ENCODE measurements around the gene TMEM169.
A peak's percentile ranks its signal among the peaks of the same experiment; 100 is the strongest.
"Not testable (repeated sequence)": the region's sequence is repeated elsewhere in the genome, so short reads cannot be mapped to it uniquely, and the experiment has no call there.

TMEM169 gene

GRCh38 chr2:216078776-216079175 is 2.9 kb upstream of the TMEM169 start:
- DNase-seq (ENCODE audit: low read depth), result peak; percentile 24
- H3K4me3 ChIP-seq (ENCODE audit: low read depth, low read length), result no peak overlapping the region
- TF ChIP-seq CTCF (IDR thresholded peaks at IDR 0.05; ENCODE audit: low read depth, low read length) (no peak), MYC (IDR thresholded peaks at IDR 0.05; ENCODE audit: low read depth, low read length) (no peak), MAX (IDR thresholded peaks at IDR 0.05; ENCODE audit: low read depth, low read length) (no peak), POLR2A (IDR thresholded peaks at IDR 0.05; ENCODE audit: extremely low read depth, insufficient read length) (no peak)

GRCh38 chr2:216080048-216080447 is 1.7 kb upstream of the TMEM169 start:
- not testable (repeated sequence) for DNase-seq (ENCODE audit: low read depth); H3K4me3 ChIP-seq (ENCODE audit: low read depth, low read length)

DNA sequence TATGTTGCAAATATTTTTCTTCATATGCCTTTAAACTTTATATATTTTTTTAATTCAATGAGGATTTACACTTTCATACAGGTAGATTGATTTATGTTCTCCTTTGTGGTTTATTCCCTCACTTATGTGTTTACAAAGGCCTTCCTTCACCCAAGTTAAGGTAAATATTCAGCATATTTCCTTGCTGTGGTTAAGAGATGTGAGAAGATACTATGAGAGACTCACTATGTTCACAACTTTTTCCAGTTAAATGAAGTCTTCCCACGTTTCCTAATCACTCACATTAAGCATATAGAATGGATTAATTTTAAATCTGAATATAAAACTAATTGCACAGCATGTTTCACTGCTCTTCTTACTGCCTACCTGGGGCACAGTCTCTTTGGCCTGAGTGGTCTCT is 707 bp upstream of the TMEM169 start:
- H3K4me3 ChIP-seq (ENCODE audit: low read depth, low read length), result peak overlapping the region; percentile 56
- TF ChIP-seq POLR2A (IDR thresholded peaks at IDR 0.05; ENCODE audit: extremely low read depth, insufficient read length) (no peak), CTCF (IDR thresholded peaks at IDR 0.05; ENCODE audit: low read depth, low read length) (no peak), MAX (IDR thresholded peaks at IDR 0.05; ENCODE audit: low read depth, low read length) (no peak), MYC (IDR thresholded peaks at IDR 0.05; ENCODE audit: low read depth, low read length) (no peak)
- DNase-seq (ENCODE audit: low read depth), result no peak

DNA sequence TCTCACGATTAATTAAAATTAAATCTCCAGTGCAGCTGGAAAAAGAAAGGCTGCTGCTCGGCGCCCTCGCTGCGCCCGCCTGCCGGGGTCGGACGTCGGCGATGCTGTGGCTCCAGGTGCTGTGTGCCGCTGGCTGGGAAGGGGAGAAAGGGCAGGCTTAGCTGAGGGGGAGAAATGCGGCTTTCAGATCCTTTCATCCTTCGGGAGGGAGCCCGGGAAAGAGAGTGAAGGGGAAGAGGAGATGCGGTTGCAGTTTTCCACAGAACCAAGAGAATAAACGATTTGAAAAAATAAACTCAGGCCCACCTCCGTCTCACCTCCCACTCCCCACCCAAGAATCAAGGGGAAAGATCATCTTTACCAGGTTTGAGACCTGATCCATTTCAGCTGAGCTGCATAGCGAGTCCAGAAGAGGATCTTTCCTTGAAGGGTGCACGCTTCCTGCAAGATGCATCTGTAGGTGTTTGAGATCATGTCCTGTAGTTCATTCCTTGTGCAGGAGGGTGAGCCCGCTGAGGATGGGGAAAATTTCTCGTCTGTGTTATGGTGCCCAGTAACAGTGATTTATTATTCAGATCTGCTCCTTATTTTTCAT is 495 bp downstream of the TMEM169 start:
- TF ChIP-seq CTCF (IDR thresholded peaks at IDR 0.05; ENCODE audit: low read depth, low read length), result no peak
- TF ChIP-seq MAX (IDR thresholded peaks at IDR 0.05; ENCODE audit: low read depth, low read length), result no peak
- no peak for TF ChIP-seq MYC (IDR thresholded peaks at IDR 0.05; ENCODE audit: low read depth, low read length)
- no peak for TF ChIP-seq POLR2A (IDR thresholded peaks at IDR 0.05; ENCODE audit: extremely low read depth, insufficient read length)
- H3K4me3 ChIP-seq (ENCODE audit: low read depth, low read length), result peak overlapping the region; percentile 56
- no peak for DNase-seq (ENCODE audit: low read depth)

- no peak overlapping the region for H3K4me3 ChIP-seq (ENCODE audit: low read depth, low read length)
- TF ChIP-seq MAX (IDR thresholded peaks at IDR 0.05; ENCODE audit: low read depth, low read length) (no peak), CTCF (IDR thresholded peaks at IDR 0.05; ENCODE audit: low read depth, low read length) (no peak), POLR2A (IDR thresholded peaks at IDR 0.05; ENCODE audit: extremely low read depth, insufficient read length) (no peak), MYC (IDR thresholded peaks at IDR 0.05; ENCODE audit: low read depth, low read length) (no peak)
- peak; percentile 43 for DNase-seq (ENCODE audit: low read depth)
Observed at GRCh38 chr2:216082805-216083204, 1.1 kb downstream of the TMEM169 start.

DNA sequence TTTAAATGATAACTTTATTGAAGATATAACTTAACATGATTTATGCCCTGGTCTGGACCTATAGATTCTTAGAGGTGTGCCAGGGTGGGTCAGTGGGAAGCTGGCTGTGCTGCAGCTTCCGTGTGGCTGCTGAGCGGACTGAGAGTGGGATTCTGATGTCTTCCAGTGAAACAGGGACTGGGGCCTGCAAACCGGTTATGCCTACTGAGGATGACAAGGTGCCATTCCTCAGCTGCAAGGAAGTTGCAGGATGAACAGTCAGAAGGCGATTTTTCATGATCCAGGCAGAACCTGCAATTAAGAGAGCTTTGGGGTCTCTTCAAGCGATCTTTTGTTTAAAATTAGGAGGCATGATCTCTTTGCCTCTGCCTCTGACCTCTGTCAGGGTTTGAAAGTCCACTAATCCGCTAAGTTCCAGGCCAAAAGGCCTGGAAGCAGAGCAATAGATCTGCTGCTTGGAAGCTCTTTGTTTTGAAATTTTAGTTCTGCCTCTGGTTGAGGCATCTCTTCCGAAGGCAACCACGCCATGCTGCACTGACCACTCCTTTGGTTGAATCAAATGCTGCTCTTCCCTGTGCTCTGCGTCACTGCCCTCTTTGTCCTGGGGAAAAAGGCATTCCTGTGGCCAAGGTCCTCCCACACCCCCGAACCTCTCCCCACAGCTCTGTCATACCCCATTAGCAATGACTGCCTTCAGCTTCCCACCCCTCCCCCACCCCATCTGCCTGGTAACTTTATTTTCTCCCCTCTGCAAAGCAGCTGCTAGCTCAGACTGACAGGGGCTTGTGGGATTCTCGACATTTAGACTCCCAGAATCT is 2.0 kb downstream of the TMEM169 start:
- no peak for DNase-seq (ENCODE audit: low read depth)
- no peak overlapping the region for H3K4me3 ChIP-seq (ENCODE audit: low read depth, low read length)
- TF ChIP-seq CTCF (IDR thresholded peaks at IDR 0.05; ENCODE audit: low read depth, low read length) (no peak), MYC (IDR thresholded peaks at IDR 0.05; ENCODE audit: low read depth, low read length) (no peak), MAX (IDR thresholded peaks at IDR 0.05; ENCODE audit: low read depth, low read length) (no peak), POLR2A (IDR thresholded peaks at IDR 0.05; ENCODE audit: extremely low read depth, insufficient read length) (no peak)
